GM12878 (cell line): ENCODE results near the gene TRPT1. TPM values are rescaled to one million over a fixed set of nuclear protein-coding genes. Genes with fewer than 3 reads are reported as not detected.

Experiments used
- CREM ChIP-seq: IDR thresholded peaks from 2 replicates; pipeline ENCODE4 v1.6.1; 2014; ENCODE audit warnings: antibody characterized with exemption, low read depth
- EGR1 ChIP-seq, 2 experiments: IDR thresholded peaks; 1 replicate in 1 of 2; 2 replicates in 1 of 2; pipeline ENCODE4 v1.6.1; 2011 to 2012; ENCODE audit warnings: low read depth in 2 of 2, low read length in 2 of 2, borderline replicate concordance in 1 of 2, mild to moderate bottlenecking in 1 of 2, moderate library complexity in 1 of 2
- GABPA ChIP-seq: IDR thresholded peaks from 2 replicates; pipeline ENCODE4 v1.6.1; 2014; ENCODE audit warnings: antibody characterized with exemption, low read depth, mild to moderate bottlenecking, inconsistent platforms
- HDAC6 ChIP-seq: fragments of 200-600 bp; sonication (generic); IDR thresholded peaks from one replicate; pipeline ENCODE4 v1.8.0; 2017; ENCODE audit warnings: antibody characterized with exemption; ENCODE audit not compliant: unreplicated experiment
- KLF5 ChIP-seq: fragments of 450-650 bp; IDR thresholded peaks from 2 replicates; pipeline ENCODE4 v1.6.1; 2014; ENCODE audit warnings: mild to moderate bottlenecking; ENCODE audit not compliant: partially characterized antibody
- NR2C2 ChIP-seq: IDR thresholded peaks from 2 replicates; pipeline ENCODE4 v1.6.1; 2011; ENCODE audit warnings: borderline replicate concordance, low read depth; ENCODE audit not compliant: control insufficient read depth, insufficient read length
- RAD21 ChIP-seq: IDR thresholded peaks from 2 replicates; pipeline ENCODE4 v1.6.1; 2011; ENCODE audit warnings: mild to moderate bottlenecking, low read depth, low read length, moderate library complexity; ENCODE audit not compliant: insufficient read depth
- RB1 ChIP-seq: fragments of 450-650 bp; formaldehyde crosslinking; IDR thresholded peaks from 2 replicates; pipeline ENCODE4 v1.6.1; 2017; ENCODE audit warnings: mild to moderate bottlenecking, borderline replicate concordance
- SMAD5 ChIP-seq: IDR thresholded peaks from 2 replicates; pipeline ENCODE4 v1.6.1; 2016; ENCODE audit warnings: antibody characterized with exemption, low read depth
- TCF3 ChIP-seq: IDR thresholded peaks from 2 replicates; pipeline ENCODE4 v1.6.1; 2012; ENCODE audit warnings: low read depth, mild to moderate bottlenecking, low read length, borderline replicate concordance; ENCODE audit not compliant: insufficient read depth
- polyA plus RNA-seq, 11 experiments: library from polyadenylated mRNA; depleted of rRNA in 4 of 11; unstranded in 6 of 11; stranded (reverse) in 5 of 11; fragments of >200 nt; fragmentation: Nextera tagmentation in 4 of 11; fragmentation: Illumina TruSeq in 1 of 11; extraction: Ambion mirVana in 4 of 11; extraction: Trizol in 1 of 11; gene quantifications; 1 replicate in 1 of 11; 2 replicates in 10 of 11; pipeline versions ENCODE4 v1.2.1 to v1.2.3, GENCODE V29; 2011 to 2016; ENCODE audit warnings: inconsistent platforms in 2 of 11, missing spikeins in 2 of 11, low read depth in 1 of 11
- total RNA-seq, 4 experiments: library from RNA; depleted of rRNA in 3 of 4; stranded (reverse); fragments of >200 nt in 3 of 4; fragmentation: Illumina TruSeq in 1 of 4; extraction: Trizol in 1 of 4; gene quantifications; 2 replicates each; pipeline versions ENCODE4 v1.2.1 to v1.2.3, GENCODE V29; 2013 to 2021
- TF ChIP-seq, protein P1 (sequence below): IDR thresholded peaks from 2 replicates; pipeline ENCODE4 v1.6.1; 2011; ENCODE audit warnings: low read depth, mild to moderate bottlenecking, low read length, moderate library complexity, borderline replicate concordance; ENCODE audit errors: extremely low read depth

The TRPT1 gene
- total and polyA plus RNA-seq, 10 of the 15 experiments (the other 5 are each of a cell fraction or from before 2014, with no cell fraction given), result 7.1 to 63.0 (median 31.4) TPM

DNA sequence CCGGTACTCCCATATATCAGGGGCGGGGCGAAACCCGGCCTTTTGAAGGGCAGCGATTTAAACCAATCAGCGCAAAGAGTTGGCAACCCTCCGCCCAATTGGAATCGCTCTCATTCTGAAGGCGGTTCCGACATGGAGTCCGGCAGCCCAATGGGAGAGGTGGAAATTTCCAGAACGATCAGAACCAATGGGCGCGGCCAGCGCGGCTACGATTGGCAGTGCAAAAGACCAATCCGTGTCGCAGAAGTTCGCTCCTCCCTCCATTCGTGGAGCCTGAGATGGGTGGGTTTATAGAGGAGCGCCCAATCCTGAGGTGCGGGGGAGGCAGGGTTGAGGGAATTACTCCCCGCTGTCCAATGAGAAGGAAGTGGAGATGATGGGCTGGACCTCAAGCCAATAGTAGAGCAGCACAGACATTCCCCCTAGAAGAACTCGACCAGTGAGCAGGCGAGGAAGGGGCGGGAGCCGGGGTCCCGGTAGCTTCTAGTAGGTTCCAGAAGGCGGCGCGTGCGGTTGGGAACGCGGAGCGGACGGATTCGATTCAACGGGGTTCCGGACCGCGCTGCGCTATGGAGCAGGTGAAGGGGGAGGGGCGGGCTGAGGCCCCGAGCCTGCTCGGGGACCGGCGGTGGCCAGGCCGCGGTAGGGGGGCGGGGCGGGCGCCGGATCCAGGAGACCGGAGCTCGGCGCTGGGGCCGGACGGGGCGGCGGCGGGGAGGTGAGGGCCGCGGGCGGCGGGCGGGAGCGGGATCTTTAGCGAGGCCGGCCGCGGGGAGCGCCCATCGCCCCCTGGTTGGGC is 40.1 kb downstream of the TRPT1 start, which contains the start of gene STIP1 (continued):
- TF ChIP-seq RAD21 (no peak), NR2C2 (no peak), SMAD5 (no peak), HDAC6 (peak; percentile 17), GABPA (peak; percentile 76; the same call in 1 of the 2 replicates), RB1 (no peak), CREM (0 out of 2 replicates have a peak, but pooled peaks have one; percentile 56), KLF5 (peak; percentile 97), TCF3 (no peak), EGR1 (IDR thresholded peaks at IDR 0.05; ENCODE audit: borderline replicate concordance in 1 of 2, low read depth in 2 of 2, low read length in 2 of 2) (peak in 1 of 2 experiments; percentile 87; a peak in 2 of 3 replicates)
- TF ChIP-seq, protein P1, sequence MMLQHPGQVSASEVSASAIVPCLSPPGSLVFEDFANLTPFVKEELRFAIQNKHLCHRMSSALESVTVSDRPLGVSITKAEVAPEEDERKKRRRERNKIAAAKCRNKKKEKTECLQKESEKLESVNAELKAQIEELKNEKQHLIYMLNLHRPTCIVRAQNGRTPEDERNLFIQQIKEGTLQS, result no peak
